ENCODE measurements around the gene SYT17.

The SYT17 gene

GRCh38 chr16:19219836-19220235 lies 51.8 kb downstream of the SYT17 start:
- DNase-seq (ENCODE audit: low read depth): no peak

- DNase-seq (ENCODE audit: low read depth): no peak
Observed at GRCh38 chr16:19223235-19224170, 55.5 kb downstream of the SYT17 start.

GRCh38 chr16:19225651-19226050 lies 57.6 kb downstream of the SYT17 start:
- no peak for DNase-seq (ENCODE audit: low read depth)

GRCh38 chr16:19227643-19228042 lies 59.6 kb downstream of the SYT17 start:
- no peak for DNase-seq (ENCODE audit: low read depth)

GRCh38 chr16:19228052-19228451 lies 60.0 kb downstream of the SYT17 start:
- DNase-seq (ENCODE audit: low read depth): no peak

- no peak for DNase-seq (ENCODE audit: low read depth)
Observed at GRCh38 chr16:19228575-19228974, 60.5 kb downstream of the SYT17 start.

GRCh38 chr16:19230575-19230974 lies 62.5 kb downstream of the SYT17 start:
- DNase-seq (ENCODE audit: low read depth): no peak

- no peak for DNase-seq (ENCODE audit: low read depth)
Observed at GRCh38 chr16:19231881-19232280, 63.8 kb downstream of the SYT17 start.

- no peak for DNase-seq (ENCODE audit: low read depth)
Observed at GRCh38 chr16:19232988-19233387, 64.9 kb downstream of the SYT17 start.

GRCh38 chr16:19235478-19235877 lies 67.4 kb downstream of the SYT17 start:
- DNase-seq (ENCODE audit: low read depth): no peak

- DNase-seq (ENCODE audit: low read depth): no peak
Observed at GRCh38 chr16:19235886-19236285, 67.8 kb downstream of the SYT17 start.

- DNase-seq (ENCODE audit: low read depth): no peak
Observed at GRCh38 chr16:19236561-19237209, 68.6 kb downstream of the SYT17 start.

GRCh38 chr16:19238406-19238805 lies 70.4 kb downstream of the SYT17 start:
- no peak for DNase-seq (ENCODE audit: low read depth)

GRCh38 chr16:19239511-19240155 lies 71.6 kb downstream of the SYT17 start:
- no peak for DNase-seq (ENCODE audit: low read depth)

GRCh38 chr16:19240494-19240893 lies 72.5 kb downstream of the SYT17 start:
- no peak for DNase-seq (ENCODE audit: low read depth)

GRCh38 chr16:19241512-19241911 lies 73.5 kb downstream of the SYT17 start:
- DNase-seq (ENCODE audit: low read depth): no peak

GRCh38 chr16:19242186-19242585 lies 74.1 kb downstream of the SYT17 start:
- no peak for DNase-seq (ENCODE audit: low read depth)

GRCh38 chr16:19242987-19243575 lies 75.0 kb downstream of the SYT17 start:
- no peak for DNase-seq (ENCODE audit: low read depth)

- no peak for DNase-seq (ENCODE audit: low read depth)
Observed at GRCh38 chr16:19245326-19245925, 77.4 kb downstream of the SYT17 start.

- DNase-seq (ENCODE audit: low read depth): no peak
Observed at GRCh38 chr16:19252904-19253303, 84.9 kb downstream of the SYT17 start.

- DNase-seq (ENCODE audit: low read depth): no peak
Observed at GRCh38 chr16:19254611-19255010, 86.6 kb downstream of the SYT17 start.

- DNase-seq (ENCODE audit: low read depth): no peak
Observed at GRCh38 chr16:19264123-19264673, 96.2 kb downstream of the SYT17 start.

All from activated T-cell treated with anti-CD3 and anti-CD28 coated beads for 1 hour (primary cell).